ENCODE data around the gene TMEM141.

DNA sequence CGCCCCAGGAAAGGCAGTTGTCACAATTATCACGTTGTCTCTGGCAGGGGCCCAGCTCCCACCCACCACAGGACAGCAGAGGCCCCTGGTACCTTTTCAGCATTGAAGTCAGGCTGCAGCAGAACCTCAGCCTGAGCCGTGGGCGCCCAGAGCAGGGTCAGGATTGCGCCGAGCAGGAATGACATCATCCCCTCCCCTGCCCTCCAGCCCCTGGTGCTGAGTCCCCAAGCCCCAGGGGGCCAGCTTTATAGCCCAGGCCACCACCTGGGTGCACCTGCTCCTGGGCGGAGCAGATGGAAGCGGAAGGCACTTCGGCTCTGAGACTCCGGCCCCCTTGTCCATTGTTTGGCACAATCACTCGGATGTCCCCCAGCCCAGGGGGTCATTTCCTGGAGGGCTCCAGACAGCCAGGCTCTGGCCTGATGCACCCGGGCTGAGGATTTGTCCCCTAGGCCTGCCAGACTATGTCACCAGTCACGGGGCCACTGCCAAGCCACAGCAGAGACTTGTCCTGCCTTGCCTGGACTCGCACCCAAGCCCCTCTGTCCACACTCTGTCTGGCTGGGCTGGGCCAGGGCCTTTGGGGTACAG lies 26.7 kb upstream of the TMEM141 start, which contains the start of gene LCN15:
- TF ChIP-seq, protein P1, sequence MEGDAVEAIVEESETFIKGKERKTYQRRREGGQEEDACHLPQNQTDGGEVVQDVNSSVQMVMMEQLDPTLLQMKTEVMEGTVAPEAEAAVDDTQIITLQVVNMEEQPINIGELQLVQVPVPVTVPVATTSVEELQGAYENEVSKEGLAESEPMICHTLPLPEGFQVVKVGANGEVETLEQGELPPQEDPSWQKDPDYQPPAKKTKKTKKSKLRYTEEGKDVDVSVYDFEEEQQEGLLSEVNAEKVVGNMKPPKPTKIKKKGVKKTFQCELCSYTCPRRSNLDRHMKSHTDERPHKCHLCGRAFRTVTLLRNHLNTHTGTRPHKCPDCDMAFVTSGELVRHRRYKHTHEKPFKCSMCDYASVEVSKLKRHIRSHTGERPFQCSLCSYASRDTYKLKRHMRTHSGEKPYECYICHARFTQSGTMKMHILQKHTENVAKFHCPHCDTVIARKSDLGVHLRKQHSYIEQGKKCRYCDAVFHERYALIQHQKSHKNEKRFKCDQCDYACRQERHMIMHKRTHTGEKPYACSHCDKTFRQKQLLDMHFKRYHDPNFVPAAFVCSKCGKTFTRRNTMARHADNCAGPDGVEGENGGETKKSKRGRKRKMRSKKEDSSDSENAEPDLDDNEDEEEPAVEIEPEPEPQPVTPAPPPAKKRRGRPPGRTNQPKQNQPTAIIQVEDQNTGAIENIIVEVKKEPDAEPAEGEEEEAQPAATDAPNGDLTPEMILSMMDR (optimal IDR thresholded peaks at IDR 0.05 in 1 of 3, IDR thresholded peaks at IDR 0.05 in 1 of 3, conservative IDR thresholded peaks at IDR 0.05 in 1 of 3; ENCODE audit: extremely low read depth in 1 of 3, insufficient read depth in 2 of 3, low read length in 3 of 3): no peak
- TF ChIP-seq EZH2 (IDR thresholded peaks at IDR 0.05; ENCODE audit: low read length): no peak
